A549 (cell line): ENCODE data around the gene SLC29A3. TPM values are rescaled to one million over a fixed set of nuclear protein-coding genes. Genes with fewer than 3 reads are reported as not detected.

Experiments
- ATAC-seq, 2 experiments: fragments of 200-7000 bp in 1 of 2; fragments of >200 bp in 1 of 2; cut with Nextera tagmentation in 1 of 2; cut with Tn5 transposase in 1 of 2; 3 replicates each; pipeline versions ENCODE4 v1.8.0 to v1.9.1; 2018 to 2020; ENCODE audit warnings: mild to moderate bottlenecking in 1 of 2, moderate library complexity in 1 of 2
- CTCF ChIA-PET: fragments of 300-600 bp; sonication (Branson Sonifier 250); formaldehyde crosslinking; extraction: SDS; loops from one replicate; lab custom pipeline; 2021; ENCODE audit warnings: antibody characterized with exemption, inconsistent platforms; lab: Yijun Ruan, JAX
- POLR2A ChIA-PET: fragments of 350-600 bp; formaldehyde crosslinking; extraction: SDS; loops from one replicate; lab custom pipeline; 2021; ENCODE audit warnings: antibody characterized with exemption, inconsistent platforms; lab: Yijun Ruan, JAX
- DNase-seq, 2 experiments: peaks; one replicate each; pipeline versions ENCODE4 v3.0.0 to v3.0.0-alpha.2; 2011 to 2016; ENCODE audit warnings: low read depth in 1 of 2, low spot score in 1 of 2
- FAIRE-seq: peaks from 2 replicates; lab custom pipeline; 2011; peaks lifted over from hg19 to GRCh38; lab: Jason Lieb, UNC
- H3K27ac ChIP-seq, 2 experiments: fragments of >200 bp; sonication (Bioruptor Twin); formaldehyde crosslinking; 3 replicates each; pipeline ENCODE4 v1.5.1; 2016 to 2017
- H3K4me1 ChIP-seq: fragments of >200 bp; sonication (Bioruptor Twin); formaldehyde crosslinking; 3 replicates; pipeline ENCODE4 v1.6.1; 2016
- H3K4me2 ChIP-seq: fragments of >200 bp; sonication (Bioruptor Twin); formaldehyde crosslinking; 3 replicates; pipeline ENCODE4 v1.6.1; 2016
- H3K4me3 ChIP-seq: fragments of >200 bp; sonication (Bioruptor Twin); formaldehyde crosslinking; 3 replicates; pipeline ENCODE4 v1.5.1; 2016
- H3K9me3 ChIP-seq: fragments of >200 bp; sonication (Bioruptor Twin); formaldehyde crosslinking; 3 replicates; pipeline ENCODE4 v1.6.1; 2016
- ATOH8 ChIP-seq: fragments of 250-450 bp; sonication (Bioruptor Pico); IDR thresholded peaks from 2 replicates; pipeline ENCODE4 v1.5.0; 2020; ENCODE audit warnings: low read depth, mild to moderate bottlenecking, moderate library complexity
- BCL3 ChIP-seq: fragments of >200 bp; sonication (Bioruptor Twin); formaldehyde crosslinking; IDR thresholded peaks from 3 replicates; pipeline ENCODE4 v1.6.1; 2016
- CBX2 ChIP-seq: fragments of 200-600 bp; sonication (generic); IDR thresholded peaks from 2 replicates; pipeline ENCODE4 v1.6.1; 2016; ENCODE audit warnings: low read depth, mild to moderate bottlenecking, borderline replicate concordance
- CBX8 ChIP-seq: fragments of 200-600 bp; sonication (generic); IDR thresholded peaks from 2 replicates; pipeline ENCODE4 v1.6.1; 2016
- CHD4 ChIP-seq: fragments of 200-600 bp; sonication (generic); IDR thresholded peaks from 2 replicates; pipeline ENCODE4 v1.6.1; 2016; ENCODE audit warnings: antibody characterized with exemption, mild to moderate bottlenecking, borderline replicate concordance
- CTCF ChIP-seq: fragments of >200 bp; sonication (Bioruptor Twin); formaldehyde crosslinking; IDR thresholded peaks from 3 replicates; pipeline ENCODE4 v1.5.1; 2016
- ELK1 ChIP-seq: fragments of 150-350 bp; IDR thresholded peaks from 2 replicates; pipeline ENCODE4 v1.6.1; 2014; ENCODE audit warnings: low read depth, mild to moderate bottlenecking, low read length
- ESRRA ChIP-seq: fragments of 150-350 bp; IDR thresholded peaks from 2 replicates; pipeline ENCODE4 v1.6.1; 2014; ENCODE audit warnings: mild to moderate bottlenecking, low read length, borderline replicate concordance
- FOXS1 ChIP-seq: fragments of 250-450 bp; sonication (Bioruptor Pico); IDR thresholded peaks from 2 replicates; pipeline ENCODE4 v1.5.0; 2020; ENCODE audit warnings: mild to moderate bottlenecking, moderate library complexity
- HMGXB4 ChIP-seq: fragments of 250-450 bp; sonication (Bioruptor Pico); IDR thresholded peaks from 2 replicates; pipeline ENCODE4 v1.5.0; 2021; ENCODE audit warnings: mild to moderate bottlenecking, moderate library complexity, borderline replicate concordance
- HOXA7 ChIP-seq: fragments of 250-450 bp; sonication (Bioruptor Pico); IDR thresholded peaks from 2 replicates; pipeline ENCODE4 v1.5.0; 2020; ENCODE audit warnings: mild to moderate bottlenecking, moderate library complexity
- JUN ChIP-seq, 2 experiments: fragments of >200 bp; sonication (Bioruptor Twin); formaldehyde crosslinking; IDR thresholded peaks; 2 replicates in 1 of 2; 3 replicates in 1 of 2; pipeline ENCODE4 v1.6.1; 2016 to 2017
- KDM1A ChIP-seq: fragments of 200-600 bp; sonication (generic); IDR thresholded peaks from 2 replicates; pipeline ENCODE4 v1.6.1; 2016; ENCODE audit warnings: low read depth, mild to moderate bottlenecking
- MAFK ChIP-seq: fragments of 450-650 bp; IDR thresholded peaks from 2 replicates; pipeline ENCODE4 v1.6.1; 2014; ENCODE audit not compliant: partially characterized antibody
- MYC ChIP-seq: IDR thresholded peaks from 2 replicates; pipeline ENCODE4 v1.6.1; 2012; ENCODE audit warnings: mild to moderate bottlenecking, inconsistent platforms, low read length, improper control_type of control experiment, borderline replicate concordance
- NFE2L2 ChIP-seq: fragments of 150-350 bp; conservative IDR thresholded peaks from 2 replicates; pipeline ENCODE4 v1.6.1; 2014; ENCODE audit warnings: low read length
- POLR2A ChIP-seq: IDR thresholded peaks from 2 replicates; pipeline ENCODE4 v1.6.1; 2012; ENCODE audit warnings: mild to moderate bottlenecking, low read length
- RAD21 ChIP-seq, 2 experiments: fragments of >200 bp in 1 of 2; sonication (Bioruptor Twin) in 1 of 2; formaldehyde crosslinking in 1 of 2; IDR thresholded peaks in 1 of 2; conservative IDR thresholded peaks in 1 of 2; 2 replicates in 1 of 2; 3 replicates in 1 of 2; pipeline ENCODE4 v1.6.1; 2012 to 2018; ENCODE audit warnings: inconsistent platforms in 1 of 2
- RARB ChIP-seq: fragments of 250-450 bp; sonication (Bioruptor Pico); IDR thresholded peaks from 2 replicates; pipeline ENCODE4 v1.8.0; 2021; ENCODE audit warnings: mild to moderate bottlenecking, moderate library complexity
- RCOR1 ChIP-seq: fragments of 150-350 bp; IDR thresholded peaks from 2 replicates; pipeline ENCODE4 v1.6.1; 2014; ENCODE audit warnings: antibody characterized with exemption, low read length, low read depth
- RNF2 ChIP-seq: fragments of 200-600 bp; sonication (generic); IDR thresholded peaks from 2 replicates; pipeline ENCODE4 v1.6.1; 2016; ENCODE audit warnings: low read depth, mild to moderate bottlenecking, antibody characterized with exemption, moderate library complexity, borderline replicate concordance
- SMC3 ChIP-seq: fragments of >200 bp; sonication (Bioruptor Twin); formaldehyde crosslinking; IDR thresholded peaks from 3 replicates; pipeline ENCODE4 v1.6.1; 2018; ENCODE audit warnings: inconsistent platforms
- SREBF2 ChIP-seq: fragments of 450-650 bp; IDR thresholded peaks from 2 replicates; pipeline ENCODE4 v1.6.1; 2014; ENCODE audit warnings: mild to moderate bottlenecking, moderate library complexity
- TP53 ChIP-seq: fragments of 250-450 bp; sonication (Bioruptor Pico); IDR thresholded peaks from 2 replicates; pipeline ENCODE4 v1.5.0; 2021; ENCODE audit warnings: mild to moderate bottlenecking, moderate library complexity
- USF2 ChIP-seq: fragments of 450-650 bp; IDR thresholded peaks from 2 replicates; pipeline ENCODE4 v1.6.1; 2014; ENCODE audit warnings: antibody characterized with exemption
- ZNF302 ChIP-seq: fragments of 250-450 bp; sonication (Bioruptor Pico); IDR thresholded peaks from 2 replicates; pipeline ENCODE4 v1.9.0; 2021; ENCODE audit warnings: inconsistent platforms, mild to moderate bottlenecking, moderate library complexity
- WGBS: methylation state at CpG from one replicate; pipeline ENCODE4 v1.1.6; 2017; ENCODE audit errors: missing lambda C conversion rate; 5-methylcytosine and 5-hydroxymethylcytosine counted together
- polyA plus RNA-seq, 4 experiments: library from polyadenylated mRNA; depleted of rRNA in 3 of 4; stranded (reverse); fragments of >200 nt; fragmentation: RNase III in 1 of 4; extraction: RNeasy Plus Mini Kit Qiagen cat#74134 plus additional on column Dnase treatment in 1 of 4; gene quantifications; 2 replicates in 3 of 4; 3 replicates in 1 of 4; pipeline ENCODE4 v1.2.3, GENCODE V29; 2011 to 2017

The SLC29A3 gene
- polyA plus RNA-seq, 2 of the 4 experiments (the other 2 are of a cell fraction): 7.2 to 11.4 TPM

GRCh38 chr10:71392292-71392691, 73.2 kb downstream of the SLC29A3 start:
- no peaks in the 10 kb centered on the region for H3K9me3 ChIP-seq
- ATAC-seq: no peak
- no peak overlapping the region for H3K4me3 ChIP-seq
- FAIRE-seq: no peak
- no peak overlapping the region for H3K27ac ChIP-seq
- no peak overlapping the region for H3K4me2 ChIP-seq
- POLR2A ChIA-PET: no interaction called here
- CTCF ChIA-PET: interaction anchor here (0.9 to 47.4 kb wide), 7 partner anchors 7 to 505 kb away, joined by 3 to 977 read pairs (median 74); partner anchors contain the start of gene SLC29A3
- 0% methylated on average over 1 of the region's 1 CpG for WGBS
- no peak for DNase-seq
- peaks cover under 1% of the 10 kb centered on the region; the same call in 1 of the 3 replicates for H3K4me1 ChIP-seq
- no peak for TF ChIP-seq RARB
- TF ChIP-seq SMC3: no peak
- TF ChIP-seq CTCF: no peak
- no peak for TF ChIP-seq JUN (IDR thresholded peaks at IDR 0.05)
- no peak for TF ChIP-seq CBX2
- TF ChIP-seq POLR2A: no peak
- no peak for TF ChIP-seq CHD4
- no peak for TF ChIP-seq USF2
- TF ChIP-seq MAFK: no peak
- no peak for TF ChIP-seq FOXS1
- no peak for TF ChIP-seq BCL3
- TF ChIP-seq RAD21 (conservative IDR thresholded peaks at IDR 0.05 in 1 of 2, IDR thresholded peaks at IDR 0.05 in 1 of 2): no peak
- TF ChIP-seq ATOH8 (CRISPR knock-in tag): no peak
- TF ChIP-seq RCOR1: no peak
- TF ChIP-seq MYC: no peak
- TF ChIP-seq, all 56 proteins: peak for 0

- FAIRE-seq: no peak
- 62% methylated on average over 16 of the region's 16 CpGs for WGBS
- Histone ChIP-seq H3K4me2 (no peak overlapping the region), H3K27ac (no peak overlapping the region), H3K4me3 (no peak overlapping the region), H3K4me1 (peaks cover 7% of the 10 kb centered on the region; the same call in 1 of the 3 replicates), H3K9me3 (no peaks in the 10 kb centered on the region)
- POLR2A ChIA-PET: no interaction called here
- no peak for ATAC-seq
- CTCF ChIA-PET: interaction anchor here (0.6 to 47.4 kb wide), 12 partner anchors 8 to 504 kb away, joined by 3 to 977 read pairs (median 30); partner anchors contain the start of gene SLC29A3
- DNase-seq: no peak
- TF ChIP-seq RCOR1 (no peak), ESRRA (no peak), KDM1A (no peak), ZNF302 (CRISPR knock-in tag) (no peak), HMGXB4 (CRISPR knock-in tag) (no peak), USF2 (no peak), ELK1 (no peak), SREBF2 (no peak), TP53 (no peak), HOXA7 (CRISPR knock-in tag) (no peak), RNF2 (no peak), NFE2L2 (no peak), CBX8 (no peak), JUN (IDR thresholded peaks at IDR 0.05) (no peak)
- TF ChIP-seq, all 56 proteins: peak for 0
These were observed 74.0 kb downstream of the SLC29A3 start for GRCh38 chr10:71392791-71393781.
